CD4-positive, alpha-beta T cell treated with Interleukin-6 at 100 ng/mL for 8 hours (primary cell): ENCODE data around the gene DPH6.
"Not testable (repeated sequence)": the region's sequence is repeated elsewhere in the genome, so short reads cannot be mapped to it uniquely, and the experiment has no call there.

Experiments
- DNase-seq: peaks from one replicate; pipeline ENCODE4 v3.0.0-alpha.2; 2020; ENCODE audit warnings: mixed read lengths, low spot score

The DPH6 gene

DNA sequence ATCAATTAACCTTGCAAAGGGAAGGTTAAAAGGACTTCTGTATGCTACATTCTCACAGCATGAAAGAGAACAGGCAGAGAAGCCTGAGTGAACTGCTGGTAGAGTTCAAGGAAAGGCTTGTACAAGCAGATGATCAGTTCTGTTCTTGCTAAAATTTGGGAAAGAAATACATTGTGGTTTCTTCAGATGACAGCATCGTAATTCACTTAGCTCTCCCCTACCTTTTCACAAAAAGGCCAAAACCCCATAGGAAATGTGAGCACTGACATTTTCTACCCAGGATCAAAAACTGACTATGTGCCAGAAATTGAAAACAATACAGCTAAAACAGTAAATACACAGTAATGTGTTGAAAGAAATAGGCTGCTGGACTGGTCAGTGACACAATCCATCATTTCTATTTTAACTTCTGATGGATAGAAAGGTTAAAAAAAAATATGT lies 216.4 kb downstream of the DPH6 start:
- DNase-seq, result no peak

DNA sequence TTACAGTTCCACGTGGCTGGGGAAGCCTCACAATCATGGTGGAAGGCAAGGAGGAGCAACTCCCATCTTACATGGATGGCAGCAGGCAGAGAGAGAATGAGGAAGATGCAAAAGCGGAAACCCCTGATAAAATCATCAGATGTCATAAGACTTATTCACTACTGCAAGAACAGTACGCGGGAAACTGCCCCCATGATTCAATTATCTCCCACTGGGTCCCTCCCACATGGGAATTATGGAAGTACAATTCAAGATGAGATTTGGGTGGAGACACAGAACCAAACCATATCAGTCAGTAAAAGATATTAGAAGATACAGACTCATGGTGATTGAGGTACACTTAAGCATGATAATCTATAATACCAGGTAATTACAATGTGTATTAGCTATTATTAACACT lies 217.1 kb downstream of the DPH6 start:
- DNase-seq, result not testable (repeated sequence)

DNA sequence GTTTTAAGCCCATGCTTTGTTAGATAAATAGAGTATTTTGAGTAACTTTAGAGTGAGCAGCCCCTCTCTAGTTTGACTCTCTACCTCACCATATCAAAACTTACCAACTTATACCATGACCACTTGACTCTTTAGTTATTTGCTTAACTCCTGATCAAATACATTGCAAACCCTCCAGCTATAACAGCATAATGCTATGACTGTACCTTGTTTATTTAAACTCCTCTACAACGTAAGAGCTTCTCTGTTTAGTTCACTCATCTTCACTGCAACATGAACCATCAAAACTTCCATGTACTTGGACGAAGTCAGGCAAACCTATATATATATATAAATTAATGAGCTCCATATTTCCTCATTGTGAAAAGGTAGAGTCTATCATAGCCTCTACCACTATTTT lies 218.2 kb downstream of the DPH6 start:
- DNase-seq, result no peak

DNA sequence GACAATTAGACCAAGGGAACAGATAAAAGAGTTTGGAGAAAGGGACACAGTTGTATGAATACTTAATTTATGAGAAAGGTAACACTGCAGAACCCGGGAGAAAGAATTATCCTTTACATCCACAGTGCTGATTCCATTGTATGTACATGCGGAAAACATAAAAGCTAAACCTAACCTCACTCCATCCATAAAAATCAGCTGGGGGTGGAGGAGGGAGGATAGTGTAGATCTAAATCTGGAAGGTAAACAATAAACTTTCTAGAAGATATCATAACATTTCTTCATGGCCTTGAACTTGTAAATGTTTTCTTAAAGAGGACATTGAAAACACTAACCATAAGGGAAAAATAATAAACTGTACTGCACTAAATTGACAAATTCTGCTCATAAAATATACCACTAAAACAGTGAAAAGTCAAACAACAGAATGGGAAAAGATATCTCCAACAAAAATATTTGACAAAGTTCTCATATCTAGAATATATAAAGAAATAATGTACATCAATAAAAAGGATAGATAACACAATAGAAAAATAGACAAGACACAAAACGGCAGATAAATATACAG lies 220.5 kb downstream of the DPH6 start:
- no peak for DNase-seq

DNA sequence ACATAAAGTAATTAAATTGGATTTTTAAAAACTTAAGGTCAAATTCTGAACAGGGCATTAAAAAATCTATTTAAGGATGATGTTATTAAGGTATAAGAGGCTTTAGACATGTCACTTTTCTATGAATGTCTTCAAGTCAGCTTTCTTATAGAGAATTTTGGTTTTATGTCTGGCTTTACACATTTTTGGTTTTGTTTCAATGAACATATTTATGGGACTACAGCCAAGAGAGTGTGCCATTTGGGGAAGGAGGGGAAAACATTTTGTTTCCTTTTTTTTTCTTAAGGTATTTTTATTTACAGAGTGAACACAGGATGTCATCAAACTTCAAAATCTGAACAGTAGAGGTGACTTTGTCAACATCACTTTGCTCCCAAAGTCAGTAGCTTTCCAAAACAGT lies 222.8 kb downstream of the DPH6 start:
- DNase-seq, result no peak

DNA sequence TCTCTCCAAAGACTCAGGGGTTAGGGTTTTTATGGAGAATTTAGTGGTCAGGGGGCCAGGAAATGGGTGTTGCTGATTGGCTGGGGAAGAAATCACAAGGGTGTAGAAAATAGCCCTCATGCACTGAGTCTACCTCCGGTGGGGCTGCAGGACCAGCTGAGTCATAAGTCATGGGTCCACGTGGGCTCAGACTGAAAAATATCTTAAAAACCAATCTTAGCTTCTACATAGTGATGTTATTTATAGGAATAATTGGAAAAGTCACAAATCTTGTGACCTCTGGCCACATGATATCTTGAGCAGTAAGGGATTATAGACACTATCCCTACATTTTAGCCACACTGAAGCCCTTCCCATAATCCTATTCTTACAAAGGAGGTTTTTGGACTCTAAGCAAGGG lies 224.0 kb downstream of the DPH6 start:
- DNase-seq, result no peak

DNA sequence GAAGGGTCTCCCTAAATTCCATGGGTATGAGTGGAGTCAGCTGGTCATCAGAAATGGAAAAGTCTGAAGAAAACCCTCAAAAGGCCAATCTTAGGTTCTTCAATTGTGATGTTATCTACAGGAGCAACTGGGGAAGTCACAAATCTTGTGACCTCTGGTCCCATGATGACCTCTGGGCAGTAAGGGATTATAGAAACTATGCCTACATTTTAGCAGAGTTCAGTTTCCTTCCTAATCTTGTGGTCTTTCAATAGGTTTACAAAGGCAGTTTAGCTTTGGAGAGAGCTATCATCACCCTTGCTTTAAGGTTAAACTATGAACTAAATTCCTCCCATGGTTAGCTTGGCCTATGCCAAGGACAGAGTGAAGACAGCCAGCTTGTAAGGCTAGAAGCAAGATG lies 225.1 kb downstream of the DPH6 start:
- no peak for DNase-seq
